GM06990 (cell line): Measurements from ENCODE around the gene INPPL1.

Experiments used
- DNase-seq: peaks from one replicate; pipeline ENCODE4 v3.0.0-alpha.2; 2011; ENCODE audit not compliant: insufficient read length; ENCODE audit errors: extremely low read depth
- H3K27me3 ChIP-seq: replicated peaks from 2 replicates; pipeline ENCODE4 v1.6.0; 2011; ENCODE audit warnings: low read length; ENCODE audit not compliant: control insufficient read depth, insufficient read depth
- H3K36me3 ChIP-seq: 2 replicates; pipeline ENCODE4 v1.5.1; 2011; ENCODE audit warnings: low read length; ENCODE audit not compliant: control insufficient read depth, insufficient read depth
- H3K4me3 ChIP-seq: replicated peaks from 2 replicates; pipeline ENCODE4 v1.5.1; 2011; ENCODE audit warnings: low read depth, mild to moderate bottlenecking, control low read depth, low read length
- TF ChIP-seq, protein P1 (sequence below): IDR thresholded peaks from 2 replicates; pipeline ENCODE4 v1.5.1; 2011; ENCODE audit warnings: low read length, control low read depth, mild to moderate bottlenecking, inconsistent platforms; ENCODE audit not compliant: insufficient read depth, poor library complexity, severe bottlenecking

Gene INPPL1

DNA sequence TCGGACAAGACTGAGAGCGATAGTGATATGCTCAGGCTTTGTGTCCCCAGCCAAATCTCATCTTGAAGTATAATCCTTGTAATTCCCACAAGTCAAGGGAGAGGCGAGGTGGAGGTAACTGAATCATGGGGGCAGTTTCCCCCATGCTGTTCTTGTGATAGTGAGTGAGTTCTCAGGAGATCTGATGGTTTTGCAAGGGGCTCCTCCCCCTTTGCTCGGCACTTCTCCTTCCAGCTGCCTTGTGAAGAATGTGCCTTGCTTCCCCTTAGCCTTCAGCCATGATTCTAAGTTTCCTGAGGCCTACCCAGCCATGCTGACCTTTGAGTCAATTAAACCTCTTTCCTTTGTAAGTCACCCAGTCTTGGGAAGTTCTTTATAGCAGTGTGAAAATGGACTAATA, 15.5 kb upstream of the INPPL1 start:
- no peak for DNase-seq
- TF ChIP-seq, protein P1, sequence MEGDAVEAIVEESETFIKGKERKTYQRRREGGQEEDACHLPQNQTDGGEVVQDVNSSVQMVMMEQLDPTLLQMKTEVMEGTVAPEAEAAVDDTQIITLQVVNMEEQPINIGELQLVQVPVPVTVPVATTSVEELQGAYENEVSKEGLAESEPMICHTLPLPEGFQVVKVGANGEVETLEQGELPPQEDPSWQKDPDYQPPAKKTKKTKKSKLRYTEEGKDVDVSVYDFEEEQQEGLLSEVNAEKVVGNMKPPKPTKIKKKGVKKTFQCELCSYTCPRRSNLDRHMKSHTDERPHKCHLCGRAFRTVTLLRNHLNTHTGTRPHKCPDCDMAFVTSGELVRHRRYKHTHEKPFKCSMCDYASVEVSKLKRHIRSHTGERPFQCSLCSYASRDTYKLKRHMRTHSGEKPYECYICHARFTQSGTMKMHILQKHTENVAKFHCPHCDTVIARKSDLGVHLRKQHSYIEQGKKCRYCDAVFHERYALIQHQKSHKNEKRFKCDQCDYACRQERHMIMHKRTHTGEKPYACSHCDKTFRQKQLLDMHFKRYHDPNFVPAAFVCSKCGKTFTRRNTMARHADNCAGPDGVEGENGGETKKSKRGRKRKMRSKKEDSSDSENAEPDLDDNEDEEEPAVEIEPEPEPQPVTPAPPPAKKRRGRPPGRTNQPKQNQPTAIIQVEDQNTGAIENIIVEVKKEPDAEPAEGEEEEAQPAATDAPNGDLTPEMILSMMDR: no peak
- H3K36me3 ChIP-seq: no peaks in the 10 kb centered on the region
- H3K4me3 ChIP-seq: no peak overlapping the region
- no peaks in the 10 kb centered on the region; the same call in 1 of the 2 replicates for H3K27me3 ChIP-seq

DNA sequence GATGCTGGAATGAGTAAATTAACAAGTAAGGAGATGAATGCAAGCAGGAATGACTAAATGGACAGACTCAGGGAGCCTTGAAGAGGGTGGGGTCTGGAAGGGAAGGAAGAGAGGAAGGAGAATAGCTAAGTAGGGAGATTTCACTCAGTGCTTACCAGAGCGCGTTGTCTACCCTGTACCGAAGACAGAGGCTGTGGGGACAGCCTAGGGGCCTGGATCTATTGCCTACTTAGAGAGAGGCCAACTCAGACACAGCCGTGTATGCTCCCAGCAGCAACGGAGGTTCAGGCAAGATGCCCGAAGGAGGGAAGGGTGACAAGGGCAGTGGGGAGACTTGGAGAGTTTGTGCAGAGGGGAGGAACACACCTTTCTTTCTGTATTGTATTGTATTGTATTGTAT, 7.9 kb upstream of the INPPL1 start, which contains the start of gene FOLR2:
Gene FOLR2 (plus strand): TSS at position 157 of the 400 bp plus-strand sequence. CDS start 1,791 bp downstream, outside the sequence.
- TF ChIP-seq, protein P1: no peak
- DNase-seq: no peak
- Histone ChIP-seq H3K36me3 (no peaks in the 10 kb centered on the region), H3K27me3 (no peaks in the 10 kb centered on the region), H3K4me3 (no peak within 1 kb of the TSS)

DNA sequence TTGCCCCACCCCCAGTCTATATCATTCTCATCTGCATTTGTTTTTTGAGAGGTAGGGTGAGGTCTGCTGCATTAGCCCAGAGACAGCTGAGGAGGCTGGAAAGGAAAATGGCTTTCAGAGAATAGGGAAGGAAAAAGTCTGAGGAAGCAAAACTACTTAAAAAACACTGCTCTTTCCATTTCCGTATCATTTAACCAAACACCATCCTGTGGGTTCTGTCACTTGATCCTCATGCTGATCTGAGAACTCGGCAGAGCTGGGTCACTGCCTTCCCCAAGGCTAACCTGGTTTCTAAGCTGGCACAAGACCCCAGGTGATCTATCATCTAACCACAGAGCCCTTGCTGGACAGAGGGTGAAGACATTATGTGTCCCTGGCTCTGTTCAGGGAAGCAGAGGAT, 6.7 kb upstream of the INPPL1 start:
- Histone ChIP-seq H3K27me3 (no peaks in the 10 kb centered on the region), H3K36me3 (no peaks in the 10 kb centered on the region), H3K4me3 (no peak overlapping the region)
- TF ChIP-seq, protein P1: no peak
- DNase-seq: no peak

DNA sequence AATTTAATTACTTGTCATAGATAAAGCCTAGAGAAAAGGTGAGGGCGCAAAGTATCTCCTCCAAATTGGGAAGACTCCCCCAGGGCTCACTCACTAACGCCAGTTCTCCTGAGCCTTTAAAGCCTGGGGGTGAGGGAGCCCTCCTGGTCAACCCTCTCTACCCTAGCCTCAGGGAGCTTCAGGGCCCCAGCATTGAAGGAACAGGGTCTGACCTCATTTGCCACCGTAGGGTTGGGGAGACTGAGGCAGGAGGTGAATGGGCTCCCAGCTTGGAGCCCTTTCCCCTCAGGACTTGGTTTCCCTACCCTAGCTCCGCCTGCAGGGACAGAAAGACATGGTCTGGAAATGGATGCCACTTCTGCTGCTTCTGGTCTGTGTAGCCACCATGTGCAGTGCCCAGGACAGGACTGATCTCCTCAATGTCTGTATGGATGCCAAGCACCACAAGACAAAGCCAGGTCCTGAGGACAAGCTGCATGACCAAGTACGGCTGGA, 6.3 kb upstream of the INPPL1 start:
- TF ChIP-seq, protein P1: no peak

DNA sequence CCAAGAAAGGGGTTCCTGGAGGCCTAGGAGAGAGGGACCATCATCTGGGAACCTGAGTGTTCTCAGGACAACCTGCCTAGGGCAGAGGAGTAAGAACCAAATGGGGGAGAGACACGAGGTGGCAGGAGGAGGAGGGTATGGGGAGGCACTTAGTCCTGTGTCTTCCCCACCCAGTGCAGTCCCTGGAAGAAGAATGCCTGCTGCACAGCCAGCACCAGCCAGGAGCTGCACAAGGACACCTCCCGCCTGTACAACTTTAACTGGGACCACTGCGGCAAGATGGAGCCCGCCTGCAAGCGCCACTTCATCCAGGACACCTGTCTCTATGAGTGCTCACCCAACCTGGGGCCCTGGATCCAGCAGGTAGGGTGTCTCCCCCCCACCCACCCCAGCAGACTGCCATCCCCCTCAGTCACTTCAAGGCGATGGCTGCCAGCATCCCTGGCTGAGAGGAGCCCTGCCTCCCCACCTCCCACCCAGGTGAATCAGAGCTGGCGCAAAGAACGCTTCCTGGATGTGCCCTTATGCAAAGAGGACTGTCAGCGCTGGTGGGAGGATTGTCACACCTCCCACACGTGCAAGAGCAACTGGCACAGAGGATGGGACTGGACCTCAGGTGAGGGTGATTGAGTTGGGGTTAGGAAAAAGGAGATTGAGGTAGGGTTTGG, 3.7 kb upstream of the INPPL1 start:
- Histone ChIP-seq H3K4me3 (no peak overlapping the region), H3K27me3 (no peaks in the 10 kb centered on the region), H3K36me3 (no peaks in the 10 kb centered on the region)
- no peak for DNase-seq
- TF ChIP-seq, protein P1: no peak

More for the DNA sequence above, 6.3 kb upstream of the INPPL1 start:
- Histone ChIP-seq H3K36me3 (no peaks in the 10 kb centered on the region), H3K4me3 (no peak overlapping the region), H3K27me3 (no peaks in the 10 kb centered on the region)
- no peak for DNase-seq
